Tongue (tissue), 2 donors: ENCODE results near the gene DMC1. TPM values are rescaled to one million over a fixed set of nuclear protein-coding genes. Genes with fewer than 3 reads are reported as not detected.
A peak's percentile ranks its signal among the peaks of the same experiment; 100 is the strongest.

ENCODE experiments used
- DNase-seq: peaks from one replicate; pipeline ENCODE4 v3.0.0-alpha.2; 2015
- total RNA-seq: library from RNA; depleted of rRNA; stranded (reverse); fragments of >200 nt; gene quantifications from one replicate; pipeline ENCODE4 v1.2.3, GENCODE V29; 2014

DMC1 gene
- total RNA-seq, 1 donor from 2014 or later: 3.9 TPM

- peak; percentile 66 for DNase-seq
Measured at GRCh38 chr22:38567531-38568285, 2.3 kb downstream of the DMC1 start.

GRCh38 chr22:38566726-38567504, 3.1 kb downstream of the DMC1 start:
- peak; percentile 48 for DNase-seq

- DNase-seq: no peak
Measured at GRCh38 chr22:38565441-38565840, 4.5 kb downstream of the DMC1 start.

GRCh38 chr22:38564669-38565068, 5.3 kb downstream of the DMC1 start:
- DNase-seq: no peak

- no peak for DNase-seq
Measured at GRCh38 chr22:38554281-38554680, 15.7 kb downstream of the DMC1 start.

- DNase-seq: no peak
Measured at GRCh38 chr22:38549101-38549894, 20.7 kb downstream of the DMC1 start.

- DNase-seq: no peak
Measured at GRCh38 chr22:38540701-38541100, 29.3 kb downstream of the DMC1 start.

GRCh38 chr22:38531251-38531938, 38.6 kb downstream of the DMC1 start:
- DNase-seq: no peak

- no peak for DNase-seq
Measured at GRCh38 chr22:38524429-38524828, 45.6 kb downstream of the DMC1 start.

GRCh38 chr22:38523479-38523878, 46.5 kb downstream of the DMC1 start:
- no peak for DNase-seq

- no peak for DNase-seq
Measured at GRCh38 chr22:38523029-38523428, 47.0 kb downstream of the DMC1 start.

GRCh38 chr22:38519453-38520250, 50.3 kb downstream of the DMC1 start:
- DNase-seq: no peak

GRCh38 chr22:38518620-38519019, 51.4 kb downstream of the DMC1 start:
- no peak for DNase-seq

- no peak for DNase-seq
Measured at GRCh38 chr22:38513063-38513462, 56.9 kb downstream of the DMC1 start.

GRCh38 chr22:38510416-38510970, 59.5 kb downstream of the DMC1 start:
- DNase-seq: no peak

GRCh38 chr22:38506118-38506962, 63.6 kb downstream of the DMC1 start, which contains the start of gene DDX17:
Gene DDX17 (minus strand): TSS chr22:38506311.
- DNase-seq: peak; percentile 99

- peak; percentile 83 for DNase-seq
Measured at GRCh38 chr22:38505541-38506117, 64.4 kb downstream of the DMC1 start.

GRCh38 chr22:38504731-38505540, 65.0 kb downstream of the DMC1 start:
- DNase-seq: peak; percentile 60

GRCh38 chr22:38503021-38503420, 67.0 kb downstream of the DMC1 start:
- no peak for DNase-seq
